ENCODE measurements around the gene NCK1. TPM values are rescaled to one million over a fixed set of nuclear protein-coding genes. Genes with fewer than 3 reads are reported as not detected.
A peak's percentile ranks its signal among the peaks of the same experiment; 100 is the strongest.

The NCK1 gene
- total and polyA plus RNA-seq, 2 experiments from 2014 or later: 28.4 to 28.7 TPM

- DNase-seq (ENCODE audit: low spot score): no peak
- Mint-ChIP-seq H3K4me1 (peaks cover 52% of the 10 kb centered on the region), H3K36me3 (ENCODE audit: low read depth) (no peaks in the 10 kb centered on the region; the same call in 2 of the 3 replicates), H3K9me3 (no peaks in the 10 kb centered on the region), H3K4me3 (no peak overlapping the region), H3K27ac (no peak overlapping the region), H3K27me3 (ENCODE audit: insufficient read depth, low read depth, poor library complexity) (peaks cover 7% of the 10 kb centered on the region)
- Histone ChIP-seq H3K79me2 (replicated peaks; ENCODE audit: insufficient read depth) (peaks cover 100% of the 10 kb centered on the region), H3K36me3 (ENCODE audit: insufficient read depth) (no peaks in the 10 kb centered on the region), H3K4me3 (no peak overlapping the region), H3K4me1 (ENCODE audit: insufficient read depth) (peaks cover 16% of the 10 kb centered on the region), H2AFZ (no peak overlapping the region), H3F3A (replicated peaks; ENCODE audit: low read depth) (no peaks in the 10 kb centered on the region), H3K27ac (ENCODE audit: low read depth) (no peak overlapping the region), H4K20me1 (replicated peaks; ENCODE audit: insufficient read depth) (peaks cover 26% of the 10 kb centered on the region), H3K27me3 (ENCODE audit: insufficient read depth) (no peaks in the 10 kb centered on the region), H3K9me2 (ENCODE audit: insufficient read depth) (no peaks in the 10 kb centered on the region), H3K4me2 (no peak overlapping the region)
- TF ChIP-seq EZH2phosphoT487 (IDR thresholded peaks at IDR 0.05; ENCODE audit: unreplicated experiment): no peak
- TF ChIP-seq ZNF331 (CRISPR knock-in tag; IDR thresholded peaks at IDR 0.05; ENCODE audit: low read depth): no peak
- TF ChIP-seq, protein P1, sequence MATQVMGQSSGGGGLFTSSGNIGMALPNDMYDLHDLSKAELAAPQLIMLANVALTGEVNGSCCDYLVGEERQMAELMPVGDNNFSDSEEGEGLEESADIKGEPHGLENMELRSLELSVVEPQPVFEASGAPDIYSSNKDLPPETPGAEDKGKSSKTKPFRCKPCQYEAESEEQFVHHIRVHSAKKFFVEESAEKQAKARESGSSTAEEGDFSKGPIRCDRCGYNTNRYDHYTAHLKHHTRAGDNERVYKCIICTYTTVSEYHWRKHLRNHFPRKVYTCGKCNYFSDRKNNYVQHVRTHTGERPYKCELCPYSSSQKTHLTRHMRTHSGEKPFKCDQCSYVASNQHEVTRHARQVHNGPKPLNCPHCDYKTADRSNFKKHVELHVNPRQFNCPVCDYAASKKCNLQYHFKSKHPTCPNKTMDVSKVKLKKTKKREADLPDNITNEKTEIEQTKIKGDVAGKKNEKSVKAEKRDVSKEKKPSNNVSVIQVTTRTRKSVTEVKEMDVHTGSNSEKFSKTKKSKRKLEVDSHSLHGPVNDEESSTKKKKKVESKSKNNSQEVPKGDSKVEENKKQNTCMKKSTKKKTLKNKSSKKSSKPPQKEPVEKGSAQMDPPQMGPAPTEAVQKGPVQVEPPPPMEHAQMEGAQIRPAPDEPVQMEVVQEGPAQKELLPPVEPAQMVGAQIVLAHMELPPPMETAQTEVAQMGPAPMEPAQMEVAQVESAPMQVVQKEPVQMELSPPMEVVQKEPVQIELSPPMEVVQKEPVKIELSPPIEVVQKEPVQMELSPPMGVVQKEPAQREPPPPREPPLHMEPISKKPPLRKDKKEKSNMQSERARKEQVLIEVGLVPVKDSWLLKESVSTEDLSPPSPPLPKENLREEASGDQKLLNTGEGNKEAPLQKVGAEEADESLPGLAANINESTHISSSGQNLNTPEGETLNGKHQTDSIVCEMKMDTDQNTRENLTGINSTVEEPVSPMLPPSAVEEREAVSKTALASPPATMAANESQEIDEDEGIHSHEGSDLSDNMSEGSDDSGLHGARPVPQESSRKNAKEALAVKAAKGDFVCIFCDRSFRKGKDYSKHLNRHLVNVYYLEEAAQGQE (IDR thresholded peaks at IDR 0.05; ENCODE audit: unreplicated experiment): no peak
- TF ChIP-seq NANOG (IDR thresholded peaks at IDR 0.05; ENCODE audit: borderline replicate concordance): no peak
- no peak for ATAC-seq
Measured at GRCh38 chr3:136908297-136908696, 46.3 kb downstream of the NCK1 start.

DNA sequence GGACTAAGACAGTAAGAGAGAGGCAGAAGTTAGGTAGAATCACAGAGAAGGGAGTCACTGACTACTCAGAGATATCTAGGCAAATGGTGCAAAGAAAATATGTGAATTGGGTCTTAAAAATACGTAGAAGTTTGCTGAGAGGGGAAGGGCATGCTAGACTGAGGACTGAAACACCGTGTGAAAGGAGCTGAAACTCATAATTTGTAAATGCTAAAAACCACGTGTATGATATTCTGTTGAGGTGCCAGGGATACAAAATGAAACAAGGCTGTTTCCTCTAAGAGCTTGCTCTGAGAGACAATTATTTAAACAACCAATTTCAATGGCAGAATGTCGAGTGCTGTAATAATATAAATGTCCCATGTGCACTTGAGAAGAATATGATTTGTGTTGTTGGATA lies 47.2 kb downstream of the NCK1 start:
- H3K27ac Mint-ChIP-seq: peak overlapping the region; percentile 20

DNA sequence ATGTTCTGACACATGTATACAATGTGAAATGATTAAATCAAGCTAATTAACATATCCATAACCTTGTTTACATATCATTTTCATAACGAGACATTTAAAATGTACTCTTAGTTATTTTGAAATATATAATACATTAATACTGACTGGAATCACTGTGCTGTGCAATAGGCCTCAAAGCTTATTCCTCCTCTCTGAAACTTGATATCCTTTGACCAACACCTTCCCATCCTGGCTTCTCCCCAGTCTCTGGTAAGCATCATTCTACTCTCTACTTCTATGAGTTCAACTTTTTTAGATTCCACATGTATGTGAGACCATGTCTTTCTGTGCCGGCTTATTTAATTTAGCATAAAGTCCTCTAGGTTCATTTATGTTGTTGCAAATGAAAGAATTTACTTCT lies 48.7 kb downstream of the NCK1 start:
- Histone ChIP-seq H3K27ac (ENCODE audit: low read depth) (no peak overlapping the region), H4K20me1 (replicated peaks; ENCODE audit: insufficient read depth) (peaks cover 13% of the 10 kb centered on the region), H3K27me3 (ENCODE audit: insufficient read depth) (no peaks in the 10 kb centered on the region), H3K9me2 (ENCODE audit: insufficient read depth) (no peaks in the 10 kb centered on the region), H3K4me1 (ENCODE audit: insufficient read depth) (peaks cover 24% of the 10 kb centered on the region), H3K36me3 (ENCODE audit: insufficient read depth) (no peaks in the 10 kb centered on the region), H3K4me3 (no peak overlapping the region), H3F3A (replicated peaks; ENCODE audit: low read depth) (no peaks in the 10 kb centered on the region), H2AFZ (no peak overlapping the region), H3K79me2 (replicated peaks; ENCODE audit: insufficient read depth) (peaks cover 100% of the 10 kb centered on the region), H3K4me2 (no peak overlapping the region)
- Mint-ChIP-seq H3K27me3 (ENCODE audit: insufficient read depth, low read depth, poor library complexity) (peaks cover 6% of the 10 kb centered on the region), H3K4me3 (no peak overlapping the region), H3K36me3 (ENCODE audit: low read depth) (no peaks in the 10 kb centered on the region), H3K4me1 (peaks cover 69% of the 10 kb centered on the region), H3K9me3 (no peaks in the 10 kb centered on the region), H3K27ac (no peak overlapping the region)
- ATAC-seq (no peak), DNase-seq (ENCODE audit: low spot score) (no peak)
- TF ChIP-seq JUNB (IDR thresholded peaks at IDR 0.05; ENCODE audit: unreplicated experiment): no peak
- TF ChIP-seq ZNF462 (CRISPR knock-in tag; IDR thresholded peaks at IDR 0.05): no peak

More for the DNA sequence above, 47.2 kb downstream of the NCK1 start:
- no peaks in the 10 kb centered on the region for H3F3A ChIP-seq (replicated peaks; ENCODE audit: low read depth)
- H4K20me1 ChIP-seq (replicated peaks; ENCODE audit: insufficient read depth): peaks cover 25% of the 10 kb centered on the region
- TF ChIP-seq ZNF331 (CRISPR knock-in tag; IDR thresholded peaks at IDR 0.05; ENCODE audit: low read depth) (no peak), CREB1 (CRISPR knock-in tag; IDR thresholded peaks at IDR 0.05; ENCODE audit: low read depth) (no peak)
- DNase-seq (ENCODE audit: low spot score): no peak
- H3K79me2 ChIP-seq (replicated peaks; ENCODE audit: insufficient read depth): peaks cover 100% of the 10 kb centered on the region
- no peak overlapping the region for H3K4me2 ChIP-seq
- peaks cover 20% of the 10 kb centered on the region for H3K4me1 ChIP-seq (ENCODE audit: insufficient read depth)
- no peaks in the 10 kb centered on the region for H3K36me3 ChIP-seq (ENCODE audit: insufficient read depth)
- H3K4me3 Mint-ChIP-seq: no peak overlapping the region
- H3K4me1 Mint-ChIP-seq: peaks cover 56% of the 10 kb centered on the region
- no peaks in the 10 kb centered on the region for H3K9me3 Mint-ChIP-seq
- H3K9me2 ChIP-seq (ENCODE audit: insufficient read depth): no peaks in the 10 kb centered on the region
- H3K36me3 Mint-ChIP-seq (ENCODE audit: low read depth): no peaks in the 10 kb centered on the region; the same call in 2 of the 3 replicates
- H3K4me3 ChIP-seq: no peak overlapping the region
- H3K27me3 ChIP-seq (ENCODE audit: insufficient read depth): no peaks in the 10 kb centered on the region
- peaks cover 5% of the 10 kb centered on the region for H3K27me3 Mint-ChIP-seq (ENCODE audit: insufficient read depth, low read depth, poor library complexity)
- ATAC-seq: no peak
- no peak overlapping the region for H2AFZ ChIP-seq
- peak overlapping the region; percentile 33 for H3K27ac ChIP-seq (ENCODE audit: low read depth)
